Esophagus muscularis mucosa (tissue), 4 donors: ENCODE data around the gene CERKL.

Experiments
- EP300 ChIP-seq: sonication (generic); formaldehyde crosslinking; IDR thresholded peaks from one replicate; pipeline ENCODE4 v1.6.1; 2017; ENCODE audit warnings: antibody characterized with exemption
- POLR2A ChIP-seq: fragments of 450-650 bp; IDR thresholded peaks from one replicate; pipeline ENCODE4 v1.6.1; 2017; ENCODE audit warnings: antibody characterized with exemption, moderate library complexity, mild to moderate bottlenecking, low read depth
- POLR2AphosphoS5 ChIP-seq, 2 donors: sonication (generic); formaldehyde crosslinking; IDR thresholded peaks; one replicate each; pipeline ENCODE4 v1.6.1; 2017; ENCODE audit warnings: antibody characterized with exemption in 2 of 2
- TF ChIP-seq, protein P1 (sequence below), 3 experiments: fragments of 200-600 bp in 2 of 3; fragments of 450-650 bp in 1 of 3; sonication (generic) in 2 of 3; IDR thresholded peaks; one replicate each; pipeline ENCODE4 v1.5.1; 2017 to 2019; ENCODE audit warnings: antibody characterized with exemption in 3 of 3, mild to moderate bottlenecking in 2 of 3, moderate library complexity in 1 of 3

DNA sequence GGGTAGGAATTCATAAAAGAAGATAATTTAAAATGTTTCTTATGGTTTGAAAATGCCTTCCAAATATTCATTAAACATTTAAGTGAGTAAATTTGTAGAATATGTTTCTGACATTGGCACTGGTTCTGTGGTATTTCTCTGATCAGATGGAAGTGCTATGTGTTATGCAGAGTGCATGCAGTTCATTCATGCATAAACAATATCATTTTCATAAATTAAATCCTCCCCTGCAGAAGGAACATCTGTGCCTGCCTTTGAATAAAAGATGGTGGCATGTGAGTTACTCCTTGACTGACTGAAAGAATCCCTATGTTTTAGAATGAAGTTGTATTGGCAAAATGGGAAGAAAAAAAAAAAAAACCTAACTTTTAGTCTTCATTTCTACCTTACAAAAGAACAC lies 17.6 kb upstream of the CERKL start:
- TF ChIP-seq POLR2AphosphoS5 (IDR thresholded peaks at IDR 0.05) (no peak), POLR2A (no peak), EP300 (no peak)
- TF ChIP-seq, protein P1, sequence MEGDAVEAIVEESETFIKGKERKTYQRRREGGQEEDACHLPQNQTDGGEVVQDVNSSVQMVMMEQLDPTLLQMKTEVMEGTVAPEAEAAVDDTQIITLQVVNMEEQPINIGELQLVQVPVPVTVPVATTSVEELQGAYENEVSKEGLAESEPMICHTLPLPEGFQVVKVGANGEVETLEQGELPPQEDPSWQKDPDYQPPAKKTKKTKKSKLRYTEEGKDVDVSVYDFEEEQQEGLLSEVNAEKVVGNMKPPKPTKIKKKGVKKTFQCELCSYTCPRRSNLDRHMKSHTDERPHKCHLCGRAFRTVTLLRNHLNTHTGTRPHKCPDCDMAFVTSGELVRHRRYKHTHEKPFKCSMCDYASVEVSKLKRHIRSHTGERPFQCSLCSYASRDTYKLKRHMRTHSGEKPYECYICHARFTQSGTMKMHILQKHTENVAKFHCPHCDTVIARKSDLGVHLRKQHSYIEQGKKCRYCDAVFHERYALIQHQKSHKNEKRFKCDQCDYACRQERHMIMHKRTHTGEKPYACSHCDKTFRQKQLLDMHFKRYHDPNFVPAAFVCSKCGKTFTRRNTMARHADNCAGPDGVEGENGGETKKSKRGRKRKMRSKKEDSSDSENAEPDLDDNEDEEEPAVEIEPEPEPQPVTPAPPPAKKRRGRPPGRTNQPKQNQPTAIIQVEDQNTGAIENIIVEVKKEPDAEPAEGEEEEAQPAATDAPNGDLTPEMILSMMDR (IDR thresholded peaks at IDR 0.05), result no peak
